HFF-Myc (cell line): ENCODE measurements around the gene PADI3.

Source experiments
- DNase-seq: peaks from one replicate; pipeline ENCODE4 v3.0.0-alpha.2; 2011; ENCODE audit warnings: low read depth; ENCODE audit errors: extremely low read depth
- H3K4me3 ChIP-seq: replicated peaks from 2 replicates; pipeline ENCODE4 v1.5.1; 2011; ENCODE audit warnings: low read depth, mild to moderate bottlenecking, control low read depth, low read length
- CTCF ChIP-seq: IDR thresholded peaks from 2 replicates; pipeline ENCODE4 v1.5.1; 2012; ENCODE audit warnings: mild to moderate bottlenecking, low read depth, low read length, control low read depth; ENCODE audit errors: missing control alignments

PADI3 gene

GRCh38 chr1:17310068-17310640 is 61.3 kb downstream of the PADI3 start:
- H3K4me3 ChIP-seq: no peak overlapping the region
- no peak for TF ChIP-seq CTCF
- DNase-seq: no peak

DNA sequence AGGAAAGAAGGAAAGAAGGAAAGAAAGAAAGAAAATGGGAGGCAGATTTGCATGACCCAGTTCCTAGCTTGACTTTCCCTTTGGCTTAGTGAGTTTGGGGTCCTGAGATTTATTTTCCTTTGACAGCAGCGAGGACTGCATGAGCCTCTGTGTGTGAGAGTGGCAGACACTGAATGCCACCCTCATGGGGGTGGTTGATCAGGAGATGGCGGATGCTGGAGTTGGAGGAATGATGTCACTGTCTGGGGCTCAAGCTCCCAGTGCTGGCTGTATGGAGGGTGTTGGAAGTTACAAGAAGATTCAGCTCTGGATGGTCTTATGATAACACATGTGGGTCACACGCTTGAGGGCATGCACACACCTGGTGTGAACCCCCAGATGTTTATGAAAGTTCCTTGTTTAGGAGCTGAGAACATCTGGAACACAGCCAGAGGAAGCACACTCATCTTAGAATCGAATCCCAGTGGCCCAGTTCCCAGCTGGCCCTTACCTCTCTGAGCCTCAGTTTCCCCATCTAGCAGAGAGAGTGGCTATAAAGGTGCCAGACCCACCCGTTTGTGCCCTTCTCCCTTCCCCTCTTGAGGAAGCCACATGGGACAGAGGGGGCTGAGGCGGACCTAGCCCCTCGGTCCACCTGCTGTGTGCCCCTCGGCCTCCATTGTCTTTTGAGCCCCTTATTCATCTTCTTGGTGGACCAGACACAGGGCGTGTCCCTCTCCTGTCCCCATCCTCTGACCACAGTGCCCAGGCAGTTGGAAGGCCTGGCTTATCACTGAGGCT is 64.8 kb downstream of the PADI3 start:
- no peak for TF ChIP-seq CTCF
- no peak for DNase-seq

DNA sequence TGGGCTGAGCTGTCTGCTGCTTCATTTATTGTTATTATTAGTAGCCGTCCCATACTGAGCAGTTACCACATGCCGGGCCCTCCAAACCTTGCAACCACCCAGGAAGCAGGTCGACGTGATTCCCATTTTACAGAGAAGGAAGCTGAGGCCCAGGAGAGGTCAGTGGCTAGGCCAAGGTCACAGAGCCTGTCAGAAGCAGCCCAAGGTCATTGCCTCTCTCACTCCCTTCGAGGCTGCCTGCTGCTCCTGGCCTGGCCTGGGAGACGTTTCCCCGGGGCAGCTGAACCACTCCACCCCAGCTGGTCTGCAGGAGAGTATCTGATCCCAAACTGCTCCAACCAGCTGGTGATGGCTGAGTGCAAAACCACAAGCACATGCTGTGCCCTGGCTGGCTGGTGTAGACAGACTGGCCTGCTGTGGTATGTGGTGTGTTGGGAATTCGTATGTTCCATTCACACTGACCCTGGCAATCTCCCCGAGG is 65.6 kb downstream of the PADI3 start:
- DNase-seq: no peak
- no peak for TF ChIP-seq CTCF
- H3K4me3 ChIP-seq: no peak overlapping the region

More for the DNA sequence above, 64.8 kb downstream of the PADI3 start:
- no peak overlapping the region for H3K4me3 ChIP-seq

- no peak for TF ChIP-seq CTCF
- no peak overlapping the region for H3K4me3 ChIP-seq
- no peak for DNase-seq
Measured at GRCh38 chr1:17315542-17316130, 66.7 kb downstream of the PADI3 start.

DNA sequence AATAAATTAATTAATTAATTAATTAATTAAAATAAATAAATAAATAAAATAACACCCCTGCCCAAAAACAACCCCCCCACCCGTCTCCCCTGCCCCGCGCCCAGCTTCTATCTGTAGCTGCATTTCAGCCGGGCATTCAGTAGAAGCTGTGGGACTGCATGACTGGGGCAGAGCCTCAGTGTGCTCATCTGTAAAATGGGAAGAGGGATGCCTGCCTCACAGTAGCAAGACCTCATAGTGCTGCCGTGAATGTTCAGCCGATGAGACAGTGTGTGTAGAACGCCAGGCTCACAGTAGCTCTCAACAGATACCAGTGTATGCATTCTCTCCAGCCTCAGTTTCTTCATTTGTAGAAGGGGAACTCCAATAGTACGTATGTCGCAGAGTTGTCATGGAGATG is 67.8 kb downstream of the PADI3 start:
- no peak for DNase-seq
- no peak overlapping the region for H3K4me3 ChIP-seq

GRCh38 chr1:17318262-17318661 is 69.4 kb downstream of the PADI3 start:
- H3K4me3 ChIP-seq: no peak overlapping the region
- DNase-seq: no peak
- no peak for TF ChIP-seq CTCF

More for the DNA sequence above, 67.8 kb downstream of the PADI3 start:
- TF ChIP-seq CTCF: no peak
